ENCODE measurements around the gene SDF2L1.

The SDF2L1 gene

DNA sequence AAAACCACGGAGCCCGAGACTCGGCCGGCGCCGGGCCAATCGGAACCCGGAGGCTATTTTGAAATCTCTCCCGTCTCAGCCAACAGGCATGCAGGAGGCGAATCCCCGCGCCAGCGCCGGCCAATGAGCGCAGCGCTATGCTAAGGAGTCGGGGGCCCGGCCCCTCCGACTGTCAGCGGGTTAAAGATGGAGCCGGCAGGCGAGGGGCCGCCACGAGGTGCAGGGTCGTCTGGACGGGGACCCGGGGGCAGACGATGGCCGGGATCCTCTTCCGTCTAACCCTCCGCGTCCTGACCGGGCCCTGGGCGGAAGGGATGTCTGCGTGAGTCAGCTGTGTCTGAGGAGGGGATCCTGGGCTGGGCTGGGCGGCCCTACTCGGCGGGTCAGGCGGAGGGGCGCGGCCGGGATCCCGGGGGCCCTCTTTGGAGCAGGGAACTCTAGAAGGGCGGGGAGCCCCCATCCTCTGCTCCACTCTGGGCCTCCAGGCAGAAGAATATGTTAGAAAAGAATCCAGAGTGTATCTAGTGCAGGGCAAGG lies 10.0 kb downstream of the SDF2L1 start:
- TF ChIP-seq, protein P1, sequence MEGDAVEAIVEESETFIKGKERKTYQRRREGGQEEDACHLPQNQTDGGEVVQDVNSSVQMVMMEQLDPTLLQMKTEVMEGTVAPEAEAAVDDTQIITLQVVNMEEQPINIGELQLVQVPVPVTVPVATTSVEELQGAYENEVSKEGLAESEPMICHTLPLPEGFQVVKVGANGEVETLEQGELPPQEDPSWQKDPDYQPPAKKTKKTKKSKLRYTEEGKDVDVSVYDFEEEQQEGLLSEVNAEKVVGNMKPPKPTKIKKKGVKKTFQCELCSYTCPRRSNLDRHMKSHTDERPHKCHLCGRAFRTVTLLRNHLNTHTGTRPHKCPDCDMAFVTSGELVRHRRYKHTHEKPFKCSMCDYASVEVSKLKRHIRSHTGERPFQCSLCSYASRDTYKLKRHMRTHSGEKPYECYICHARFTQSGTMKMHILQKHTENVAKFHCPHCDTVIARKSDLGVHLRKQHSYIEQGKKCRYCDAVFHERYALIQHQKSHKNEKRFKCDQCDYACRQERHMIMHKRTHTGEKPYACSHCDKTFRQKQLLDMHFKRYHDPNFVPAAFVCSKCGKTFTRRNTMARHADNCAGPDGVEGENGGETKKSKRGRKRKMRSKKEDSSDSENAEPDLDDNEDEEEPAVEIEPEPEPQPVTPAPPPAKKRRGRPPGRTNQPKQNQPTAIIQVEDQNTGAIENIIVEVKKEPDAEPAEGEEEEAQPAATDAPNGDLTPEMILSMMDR (conservative IDR thresholded peaks at IDR 0.05): no peak
- H3K27ac ChIP-seq: peak overlapping the region; percentile 68; the same call in 1 of the 2 replicates

DNA sequence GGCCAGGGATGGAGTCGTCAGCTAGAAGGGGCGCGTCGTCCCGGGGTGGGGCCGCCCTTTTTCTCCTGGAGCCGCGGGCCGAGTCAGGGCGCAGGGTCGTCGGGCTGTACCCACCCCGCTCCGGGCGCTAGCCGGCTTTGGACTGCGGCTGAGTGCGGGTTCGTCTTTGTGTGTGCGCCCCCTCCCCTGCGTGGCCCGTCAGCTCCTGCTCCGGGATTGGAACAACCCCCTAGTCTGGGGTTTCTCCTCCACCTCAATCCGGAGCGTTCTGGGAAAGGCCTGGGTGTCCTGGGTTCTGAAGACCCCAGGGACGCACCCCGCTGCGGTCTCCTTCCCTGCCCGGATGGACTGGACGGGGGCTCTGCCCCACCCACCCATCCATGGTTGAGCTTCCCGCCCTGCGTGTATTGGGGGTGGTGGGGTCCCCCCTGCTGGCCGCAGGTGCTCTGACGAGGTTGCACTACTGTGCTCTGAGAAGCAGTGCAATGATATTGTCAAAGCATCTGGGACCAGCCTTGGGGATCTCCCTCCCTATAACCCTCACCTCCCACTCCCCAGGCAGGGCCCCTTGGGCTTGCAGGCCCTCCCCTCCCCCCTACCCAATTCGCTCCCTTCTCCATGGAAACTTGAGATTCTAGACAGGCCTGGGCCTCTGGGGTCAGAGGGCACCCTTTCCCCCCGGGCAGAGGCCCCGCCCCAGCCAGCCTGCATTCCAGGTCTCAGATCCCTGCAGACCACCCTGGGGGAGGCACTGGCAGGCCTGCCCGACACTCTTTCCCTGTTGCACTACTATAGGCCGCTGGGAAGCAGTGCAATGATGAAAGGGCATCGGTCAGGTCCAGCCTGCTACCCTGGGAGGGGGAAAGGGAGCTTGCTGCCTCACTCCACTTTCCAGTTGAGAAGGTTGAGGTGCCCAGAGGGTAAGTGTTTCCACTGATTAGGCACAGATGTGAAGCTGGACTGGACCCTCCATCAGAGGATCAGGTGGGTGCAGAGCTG lies 10.7 kb downstream of the SDF2L1 start:
- H3K27ac ChIP-seq: peak overlapping the region; percentile 68; the same call in 1 of the 2 replicates
- TF ChIP-seq, protein P1 (conservative IDR thresholded peaks at IDR 0.05): no peak

DNA sequence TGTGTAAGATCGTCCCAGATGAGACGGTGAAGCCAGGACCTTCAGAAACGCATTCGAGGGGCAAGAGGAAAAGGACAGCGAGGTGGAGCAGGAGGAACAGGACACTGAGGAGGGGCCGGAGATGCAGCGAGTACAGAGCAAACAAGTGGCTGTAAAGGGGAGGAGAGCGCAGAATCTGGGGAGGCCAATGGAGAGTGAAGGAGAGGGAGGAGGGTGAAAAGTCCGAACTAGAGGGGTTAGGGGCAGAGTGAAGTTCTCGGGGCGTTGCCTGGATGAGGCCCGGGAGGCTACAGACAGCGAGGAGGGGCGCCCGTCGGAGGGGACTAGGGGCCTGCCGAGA lies 14.9 kb downstream of the SDF2L1 start:
- H3K27ac ChIP-seq: peak overlapping the region; percentile 80

DNA sequence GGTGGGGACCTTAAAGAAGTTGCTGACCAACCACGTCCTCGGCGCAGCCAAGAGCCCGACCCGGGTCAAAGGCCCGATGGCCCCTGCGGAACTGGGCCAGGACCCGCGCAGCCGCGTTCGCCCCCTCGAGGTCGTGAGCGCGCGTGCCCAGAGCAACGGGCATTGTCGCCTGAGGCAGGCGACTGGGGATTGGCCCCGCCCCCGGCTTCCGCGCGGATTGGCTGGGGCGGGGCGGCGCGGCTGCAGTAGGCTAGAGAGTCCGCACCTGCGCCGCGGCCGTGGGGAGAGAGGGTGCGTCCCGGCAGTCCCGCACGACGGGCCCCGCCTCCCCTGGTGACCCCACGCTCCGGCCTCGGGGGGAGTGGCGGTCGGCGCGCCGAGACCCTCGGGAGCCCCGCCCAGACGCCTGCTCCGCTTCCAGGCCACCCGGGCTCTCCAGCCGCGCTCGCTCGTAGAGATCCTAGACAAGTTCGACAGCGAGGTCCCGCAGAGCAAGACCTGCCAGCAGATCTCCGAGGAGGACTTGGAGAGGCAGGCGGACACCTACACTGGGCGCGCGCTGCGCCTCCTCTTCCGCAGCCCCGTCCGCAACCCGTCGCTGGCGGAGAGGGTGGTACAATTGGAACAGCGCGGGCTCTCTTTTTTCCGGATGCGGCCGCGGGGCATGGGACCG lies 15.4 kb downstream of the SDF2L1 start:
- peak overlapping the region; percentile 80 for H3K27ac ChIP-seq
- TF ChIP-seq, protein P1 (conservative IDR thresholded peaks at IDR 0.05): peak; percentile 56

More for the DNA sequence above, 14.9 kb downstream of the SDF2L1 start:
- TF ChIP-seq, protein P1 (conservative IDR thresholded peaks at IDR 0.05): no peak

DNA sequence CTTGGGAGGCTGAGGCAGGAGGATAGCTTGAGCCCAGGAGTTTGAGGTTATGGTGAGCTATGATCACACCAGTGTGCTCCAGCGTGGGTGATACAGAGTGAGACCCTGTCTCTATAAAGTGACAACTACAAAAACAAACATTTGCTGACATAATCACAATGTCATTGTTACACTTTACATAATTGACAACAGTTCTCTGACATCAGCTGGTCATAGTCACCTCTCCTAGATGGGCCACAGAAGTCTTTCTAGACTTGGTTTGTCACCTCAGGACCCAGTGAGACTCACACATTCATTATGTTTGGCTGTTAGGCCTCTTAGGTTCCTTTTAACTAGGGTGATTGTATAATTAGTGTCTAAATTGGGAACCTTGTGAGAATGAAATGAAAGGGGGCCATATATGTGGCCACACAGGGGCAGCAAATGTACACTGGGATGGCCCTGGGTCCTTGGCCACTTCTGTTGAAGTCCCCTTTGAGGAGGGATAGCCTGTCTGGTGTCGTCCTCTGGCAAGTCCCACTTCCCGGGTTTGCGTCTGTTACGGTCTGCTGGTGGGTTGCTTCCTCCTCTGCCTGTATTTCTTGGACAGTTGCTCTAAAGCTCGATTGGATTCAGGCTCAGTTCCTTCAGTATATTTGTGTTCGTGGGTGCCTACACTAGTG lies 17.9 kb downstream of the SDF2L1 start:
- no peak overlapping the region for H3K27ac ChIP-seq
- TF ChIP-seq, protein P1 (conservative IDR thresholded peaks at IDR 0.05): no peak

DNA sequence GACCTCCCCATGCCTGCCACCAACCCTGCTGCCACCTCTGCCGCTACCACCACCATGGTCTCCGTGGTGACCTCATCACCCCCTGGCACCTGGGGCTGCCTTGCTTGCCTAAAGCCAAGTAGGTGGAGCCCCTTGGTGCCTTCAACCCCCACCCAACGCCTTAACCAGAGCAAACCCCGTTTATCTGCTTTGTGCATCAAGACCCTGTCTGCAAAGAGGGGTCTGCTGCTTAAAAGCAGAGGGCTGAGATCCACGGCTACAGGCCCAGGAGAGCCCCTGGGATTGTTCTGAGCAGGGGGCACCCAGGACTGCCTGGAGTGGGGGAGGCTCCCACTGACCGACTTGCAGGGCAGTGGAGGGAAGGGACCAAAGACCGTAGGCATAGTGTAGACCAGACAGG lies 18.8 kb downstream of the SDF2L1 start:
- TF ChIP-seq, protein P1 (conservative IDR thresholded peaks at IDR 0.05): no peak
- H3K27ac ChIP-seq: no peak overlapping the region

All from VCaP (cell line).